C4-2B (cell line): ENCODE measurements around the gene FOXL1.

ENCODE experiments used
- H3K27ac ChIP-seq: fragments of 450-650 bp; 2 replicates; pipeline ENCODE4 v1.5.1; 2017
- ZFX ChIP-seq: fragments of 450-650 bp; IDR thresholded peaks from 2 replicates; pipeline ENCODE4 v1.6.1; 2017
- TF ChIP-seq, protein P1 (sequence below): fragments of 450-650 bp; conservative IDR thresholded peaks from 2 replicates; pipeline ENCODE4 v1.5.1; 2017; ENCODE audit warnings: mild to moderate bottlenecking

The FOXL1 gene

DNA sequence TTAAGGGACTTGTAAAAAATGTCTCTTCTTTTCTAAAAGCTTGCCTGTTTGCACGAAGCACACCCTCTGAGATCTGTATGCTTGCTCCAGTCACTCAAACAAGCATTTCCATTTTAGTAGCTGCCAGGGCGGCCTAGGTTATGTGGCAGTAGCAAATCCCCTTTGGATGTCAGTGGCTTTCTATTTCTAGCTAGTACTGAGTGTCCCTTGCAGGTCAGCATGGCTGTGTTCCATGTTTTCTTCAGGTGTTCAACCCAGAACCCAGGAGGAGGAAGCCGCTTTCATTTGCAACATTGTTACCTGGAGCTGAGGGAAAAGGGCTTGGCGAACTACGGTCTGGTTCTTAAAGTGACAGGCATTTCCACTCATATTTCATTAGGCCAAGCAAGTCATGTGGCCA, 36.4 kb downstream of the FOXL1 start:
- TF ChIP-seq ZFX, result no peak
- TF ChIP-seq, protein P1, sequence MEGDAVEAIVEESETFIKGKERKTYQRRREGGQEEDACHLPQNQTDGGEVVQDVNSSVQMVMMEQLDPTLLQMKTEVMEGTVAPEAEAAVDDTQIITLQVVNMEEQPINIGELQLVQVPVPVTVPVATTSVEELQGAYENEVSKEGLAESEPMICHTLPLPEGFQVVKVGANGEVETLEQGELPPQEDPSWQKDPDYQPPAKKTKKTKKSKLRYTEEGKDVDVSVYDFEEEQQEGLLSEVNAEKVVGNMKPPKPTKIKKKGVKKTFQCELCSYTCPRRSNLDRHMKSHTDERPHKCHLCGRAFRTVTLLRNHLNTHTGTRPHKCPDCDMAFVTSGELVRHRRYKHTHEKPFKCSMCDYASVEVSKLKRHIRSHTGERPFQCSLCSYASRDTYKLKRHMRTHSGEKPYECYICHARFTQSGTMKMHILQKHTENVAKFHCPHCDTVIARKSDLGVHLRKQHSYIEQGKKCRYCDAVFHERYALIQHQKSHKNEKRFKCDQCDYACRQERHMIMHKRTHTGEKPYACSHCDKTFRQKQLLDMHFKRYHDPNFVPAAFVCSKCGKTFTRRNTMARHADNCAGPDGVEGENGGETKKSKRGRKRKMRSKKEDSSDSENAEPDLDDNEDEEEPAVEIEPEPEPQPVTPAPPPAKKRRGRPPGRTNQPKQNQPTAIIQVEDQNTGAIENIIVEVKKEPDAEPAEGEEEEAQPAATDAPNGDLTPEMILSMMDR, result no peak
- H3K27ac ChIP-seq, result no peak overlapping the region

DNA sequence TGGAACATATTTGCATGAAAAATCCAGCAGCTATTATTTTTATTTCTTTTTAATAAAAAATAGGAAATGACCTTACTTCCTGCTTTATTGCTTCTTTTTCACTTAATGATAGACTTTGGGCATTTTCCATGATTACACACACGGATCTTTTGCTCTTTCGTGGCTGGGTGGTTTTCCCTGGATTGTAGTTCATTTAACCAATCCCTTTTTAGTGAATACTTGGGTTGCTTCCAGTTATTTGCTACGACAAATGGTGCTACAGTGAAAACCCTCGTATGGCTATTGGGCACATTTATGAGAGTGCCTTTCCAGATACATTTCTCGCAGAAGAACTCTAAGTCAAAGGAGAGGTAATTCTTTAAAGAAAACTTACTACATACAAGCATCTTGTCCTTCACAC, 38.6 kb downstream of the FOXL1 start:
- no peak overlapping the region for H3K27ac ChIP-seq
- TF ChIP-seq, protein P1, result no peak
- no peak for TF ChIP-seq ZFX

DNA sequence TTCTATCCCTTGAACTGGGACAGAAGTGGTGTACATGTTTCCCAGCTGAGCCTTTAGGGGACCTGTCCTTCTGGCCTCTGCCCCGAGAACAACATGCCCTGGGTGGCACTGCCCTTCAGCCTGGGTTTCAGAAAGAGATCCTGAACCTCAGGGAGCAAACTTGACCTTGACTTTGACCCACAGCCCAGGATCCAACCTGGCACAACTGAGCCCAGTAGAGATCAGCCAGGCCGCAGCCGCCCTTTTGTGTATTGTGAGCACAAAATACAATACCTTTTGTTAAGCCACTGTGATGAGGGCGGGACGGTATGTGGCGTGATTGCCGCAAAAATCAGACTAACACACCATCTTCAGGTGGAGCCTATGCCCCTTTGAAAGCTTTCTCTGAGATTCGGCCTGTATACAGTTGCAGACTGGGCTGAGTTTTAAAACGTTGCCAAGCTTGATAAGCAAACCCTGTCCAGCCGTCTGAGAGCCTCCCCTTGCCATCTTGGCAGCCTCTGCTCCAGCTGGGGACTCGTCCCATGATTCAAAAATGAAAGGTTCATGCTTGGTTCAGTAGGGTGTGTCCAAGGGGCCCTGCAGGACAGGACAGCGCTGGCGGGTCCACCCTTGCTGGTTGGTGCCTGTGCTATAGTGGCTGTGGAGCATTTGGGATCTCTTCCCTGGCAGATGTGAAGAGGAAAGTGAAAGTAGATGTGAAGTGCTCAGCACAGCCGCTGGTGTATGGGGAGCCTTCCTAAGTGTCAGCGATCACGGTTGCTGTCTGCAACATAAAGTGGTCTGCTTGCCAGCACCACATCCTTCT, 40.3 kb downstream of the FOXL1 start:
- no peak overlapping the region for H3K27ac ChIP-seq
- TF ChIP-seq, protein P1, result no peak
- TF ChIP-seq ZFX, result no peak

DNA sequence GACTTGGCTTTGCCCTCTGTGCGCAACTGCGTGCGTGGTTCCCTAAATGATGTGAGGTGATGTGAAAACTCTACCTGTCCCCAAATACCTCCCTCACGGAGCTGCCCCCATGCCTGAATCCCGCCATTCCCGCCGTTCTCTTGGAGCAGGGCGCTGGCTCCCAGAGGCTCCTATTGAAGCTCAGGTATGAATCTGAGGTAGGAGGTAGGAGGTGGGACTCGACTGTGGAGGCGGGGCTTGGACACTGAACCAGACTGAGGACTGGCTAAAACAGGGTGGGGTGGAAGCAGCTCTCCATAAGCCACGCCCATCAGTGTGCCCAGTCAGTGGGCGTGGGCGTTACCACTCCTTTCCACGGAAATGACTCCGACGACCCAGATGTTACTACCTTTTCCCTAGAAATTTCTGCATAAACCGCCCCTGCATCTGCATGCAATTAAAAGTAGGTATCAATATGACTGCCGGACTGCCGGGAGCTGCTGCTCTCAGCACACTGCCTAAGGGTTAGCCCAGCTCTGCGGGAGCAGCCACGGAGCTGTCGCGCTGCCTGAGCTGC, 41.0 kb downstream of the FOXL1 start:
- H3K27ac ChIP-seq, result no peak overlapping the region
- TF ChIP-seq, protein P1, result no peak
- TF ChIP-seq ZFX, result no peak

DNA sequence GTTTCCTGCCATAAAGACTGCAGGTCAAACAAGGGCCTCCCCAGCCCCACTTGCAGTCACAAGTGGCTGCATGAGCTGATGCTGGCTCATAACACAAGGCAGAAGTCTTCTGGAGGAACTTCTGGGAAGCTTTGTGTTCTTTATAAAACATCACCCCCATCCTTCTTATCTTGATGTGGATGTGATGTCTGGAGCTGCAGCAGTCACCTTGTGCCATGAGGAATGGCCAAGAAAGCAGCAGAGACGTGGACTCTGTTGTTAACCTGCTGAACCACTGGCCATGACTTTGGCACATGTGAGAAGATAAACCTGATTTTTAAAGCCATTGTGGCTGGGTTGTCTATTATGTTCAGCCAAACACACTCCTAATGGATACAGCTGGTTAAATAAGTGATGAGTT, 41.8 kb downstream of the FOXL1 start:
- TF ChIP-seq, protein P1, result no peak
- no peak for TF ChIP-seq ZFX
- H3K27ac ChIP-seq, result no peak overlapping the region

DNA sequence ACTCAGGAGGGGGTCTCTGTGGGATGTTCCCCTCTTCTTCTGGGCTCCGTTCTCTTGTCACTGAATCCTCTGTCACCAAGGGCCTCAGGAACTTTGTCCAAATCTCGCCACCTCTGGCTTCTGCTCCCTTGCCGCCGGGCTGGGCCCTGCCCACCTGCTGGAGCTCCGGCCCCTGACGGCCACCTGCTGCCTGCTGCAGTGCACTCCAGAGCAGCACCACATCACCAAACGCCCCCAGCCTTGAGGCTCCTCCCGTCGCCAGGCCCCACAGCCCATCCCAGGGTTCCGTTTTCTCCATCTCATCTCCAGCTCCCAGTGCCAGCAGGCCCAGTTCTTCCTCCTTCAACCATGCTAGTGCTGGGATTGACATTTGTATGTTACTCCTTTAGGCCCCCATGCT, 43.6 kb downstream of the FOXL1 start:
- H3K27ac ChIP-seq, result no peak overlapping the region
- TF ChIP-seq, protein P1, result no peak
- TF ChIP-seq ZFX, result no peak
